GM12878 (cell line): Measurements from ENCODE around the gene SHOC2. TPM values are rescaled to one million over a fixed set of nuclear protein-coding genes. Genes with fewer than 3 reads are reported as not detected.

ENCODE experiments used
- ATAC-seq: fragments of 200-7000 bp; cut with Tn5 transposase; 3 replicates; pipeline ENCODE4 v1.9.1; 2020; ENCODE audit warnings: mild to moderate bottlenecking, moderate library complexity
- BruUV-seq: library from RNA; stranded (reverse); fragments of 400-500 nt; replicated peaks from 2 replicates; lab custom pipeline; 2021; lab: Mats Ljungman, UMichigan
- CTCF ChIA-PET: fragments of 300-600 bp; sonication (Branson Sonifier 250); formaldehyde crosslinking; extraction: SDS; loops from one replicate; lab custom pipeline; 2021; ENCODE audit warnings: inconsistent platforms; lab: Yijun Ruan, JAX
- POLR2A ChIA-PET: fragments of 350-600 bp; formaldehyde crosslinking; extraction: SDS; loops from one replicate; lab custom pipeline; 2021; ENCODE audit warnings: inconsistent platforms; lab: Charles Lee
- RAD21 ChIA-PET: fragments of 300-600 bp; sonication (Branson Sonifier 250); formaldehyde crosslinking; loops from one replicate; lab custom pipeline; 2023; ENCODE audit warnings: antibody characterized with exemption; ENCODE audit not compliant: unreplicated experiment; lab: Charles Lee
- SMC1A ChIA-PET: fragments of 300-600 bp; sonication (Branson Sonifier 250); formaldehyde crosslinking; loops from one replicate; lab custom pipeline; 2023; ENCODE audit not compliant: unreplicated experiment, uncharacterized antibody; lab: Charles Lee
- DNase-seq: peaks from one replicate; pipeline ENCODE4 v3.0.0-alpha.2; 2011; ENCODE audit warnings: low read depth, low spot score
- FAIRE-seq: peaks from 3 replicates; lab custom pipeline; 2011; peaks lifted over from hg19 to GRCh38; lab: Jason Lieb, UNC
- H2AFZ ChIP-seq: 2 replicates; pipeline ENCODE4 v1.6.0; 2011; ENCODE audit warnings: low read depth, low read length, control low read depth; ENCODE audit not compliant: control insufficient read depth
- H3K27ac ChIP-seq: 2 replicates; pipeline ENCODE4 v1.5.1; 2011; ENCODE audit warnings: control low read depth; ENCODE audit not compliant: control insufficient read depth, insufficient read depth
- H3K27me3 ChIP-seq, 2 experiments: replicated peaks in 1 of 2; 2 replicates each; pipeline versions ENCODE4 v1.6.0 to v1.6.1; 2011; ENCODE audit warnings: low read length in 1 of 2; ENCODE audit not compliant: control insufficient read depth in 2 of 2, insufficient read depth in 2 of 2
- H3K36me3 ChIP-seq, 2 experiments: 2 replicates each; pipeline ENCODE4 v1.5.1; 2011; ENCODE audit warnings: low read length in 1 of 2; ENCODE audit not compliant: control insufficient read depth in 2 of 2, insufficient read depth in 2 of 2
- H3K4me1 ChIP-seq: 2 replicates; pipeline ENCODE4 v1.6.1; 2011; ENCODE audit warnings: mild to moderate bottlenecking, low read length, moderate library complexity, mixed read lengths; ENCODE audit not compliant: control insufficient read depth, insufficient read depth
- H3K4me2 ChIP-seq: 2 replicates; pipeline ENCODE4 v1.6.0; 2011; ENCODE audit warnings: control low read depth; ENCODE audit not compliant: control insufficient read depth, insufficient read depth
- H3K4me3 ChIP-seq: fragments of 200-600 bp; sonication (generic); 2 replicates; pipeline ENCODE4 v1.5.1; 2016
- H3K79me2 ChIP-seq: 2 replicates; pipeline ENCODE4 v1.6.0; 2011; ENCODE audit warnings: low read length; ENCODE audit not compliant: control insufficient read depth, insufficient read depth
- H3K9ac ChIP-seq: 2 replicates; pipeline ENCODE4 v1.8.0; 2011; ENCODE audit warnings: low read length, control low read depth, mixed read lengths; ENCODE audit not compliant: control insufficient read depth, insufficient read depth
- H3K9me3 ChIP-seq: replicated peaks from 3 replicates; pipeline ENCODE4 v1.5.1; 2011; ENCODE audit warnings: mild to moderate bottlenecking, low read length; ENCODE audit not compliant: control insufficient read depth, insufficient read depth
- H4K20me1 ChIP-seq: 2 replicates; pipeline ENCODE4 v1.6.0; 2011; ENCODE audit not compliant: control insufficient read depth, insufficient read depth
- CREM ChIP-seq: IDR thresholded peaks from 2 replicates; pipeline ENCODE4 v1.6.1; 2014; ENCODE audit warnings: antibody characterized with exemption, low read depth
- JUNB ChIP-seq: IDR thresholded peaks from 2 replicates; pipeline ENCODE4 v1.6.1; 2016; ENCODE audit warnings: antibody characterized with exemption, mild to moderate bottlenecking
- LARP7 ChIP-seq: fragments of 450-650 bp; IDR thresholded peaks from 2 replicates; pipeline ENCODE4 v1.6.1; 2017; ENCODE audit warnings: mild to moderate bottlenecking
- NBN ChIP-seq: fragments of 450-650 bp; IDR thresholded peaks from 2 replicates; pipeline ENCODE4 v1.6.1; 2016
- NR2F1 ChIP-seq: fragments of 450-650 bp; conservative IDR thresholded peaks from 2 replicates; pipeline ENCODE4 v1.6.1; 2017; ENCODE audit warnings: mild to moderate bottlenecking
- TAF1 ChIP-seq: IDR thresholded peaks from 2 replicates; pipeline ENCODE4 v1.6.1; 2011; ENCODE audit warnings: mild to moderate bottlenecking, low read depth, low read length, borderline replicate concordance
- TCF7 ChIP-seq: IDR thresholded peaks from 2 replicates; pipeline ENCODE4 v1.6.1; 2014; ENCODE audit warnings: antibody characterized with exemption, borderline replicate concordance
- ZBTB40 ChIP-seq: fragments of 450-650 bp; IDR thresholded peaks from 2 replicates; pipeline ENCODE4 v1.6.1; 2016; ENCODE audit warnings: mild to moderate bottlenecking, moderate library complexity, borderline replicate concordance
- ZNF592 ChIP-seq: fragments of 450-650 bp; IDR thresholded peaks from 2 replicates; pipeline ENCODE4 v1.6.1; 2017; ENCODE audit warnings: mild to moderate bottlenecking, moderate library complexity
- ZNF687 ChIP-seq: fragments of 450-650 bp; IDR thresholded peaks from 2 replicates; pipeline ENCODE4 v1.6.1; 2017; ENCODE audit warnings: mild to moderate bottlenecking, moderate library complexity
- WGBS: methylation state at CpG from one replicate; pipeline ENCODE4 v1.1.6; 2016; ENCODE audit warnings: low lambda C conversion rate; ENCODE audit not compliant: insufficient replicate concordance, insufficient coverage; ENCODE audit errors: missing lambda C conversion rate; 5-methylcytosine and 5-hydroxymethylcytosine counted together
- in situ Hi-C: fragments of 300-500 bp; cut with MboI; formaldehyde crosslinking; loops from 9 replicates; pipeline ENCODE4 v1.14.3; 2018; ENCODE audit warnings: mixed read lengths
- intact Hi-C: fragments of 100-400 bp; cut with micrococcal nuclease; formaldehyde crosslinking; loops from one replicate; pipeline ENCODE4 v1.14.2; 2022; ENCODE audit not compliant: unreplicated experiment
- polyA plus RNA-seq, 11 experiments: library from polyadenylated mRNA; depleted of rRNA in 4 of 11; unstranded in 6 of 11; stranded (reverse) in 5 of 11; fragments of >200 nt; fragmentation: Nextera tagmentation in 4 of 11; fragmentation: Illumina TruSeq in 1 of 11; extraction: Ambion mirVana in 4 of 11; extraction: Trizol in 1 of 11; gene quantifications; 1 replicate in 1 of 11; 2 replicates in 10 of 11; pipeline versions ENCODE4 v1.2.1 to v1.2.3, GENCODE V29; 2011 to 2016; ENCODE audit warnings: inconsistent platforms in 2 of 11, missing spikeins in 2 of 11, low read depth in 1 of 11
- total RNA-seq, 4 experiments: library from RNA; depleted of rRNA in 3 of 4; stranded (reverse); fragments of >200 nt in 3 of 4; fragmentation: Illumina TruSeq in 1 of 4; extraction: Trizol in 1 of 4; gene quantifications; 2 replicates each; pipeline versions ENCODE4 v1.2.1 to v1.2.3, GENCODE V29; 2013 to 2021

The SHOC2 gene
- total and polyA plus RNA-seq, 10 of the 15 experiments (the other 5 are each of a cell fraction or from before 2014, with no cell fraction given): 24.8 to 65.3 (median 42.6) TPM

GRCh38 chr10:110871298-110872084, 47.9 kb upstream of the SHOC2 start, which contains the start of gene PDCD4:
Gene PDCD4, plus strand, starts transcription at chr10:110871928. Its CDS starts 4,100 bp downstream, at chr10:110876028.
- in situ Hi-C loops: no loop called here
- H3K4me1 ChIP-seq: peaks cover 48% of the 10 kb centered on the region
- under 1% methylated on average over 41 of the region's 47 CpGs for WGBS
- TF ChIP-seq CREM (no peak), TAF1 (peak; percentile 57; the same call in 1 of the 2 replicates), ZNF687 (no peak), JUNB (no peak), ZNF592 (no peak), ZBTB40 (no peak), NR2F1 (no peak), LARP7 (no peak), TCF7 (no peak), NBN (peak; percentile 57; the same call in 1 of the 2 replicates)

More at GRCh38 chr10:110871298-110872084, 47.9 kb upstream of the SHOC2 start, which contains the start of gene PDCD4:
- peak within 1 kb of the TSS; percentile 66 for H2AFZ ChIP-seq
- ChIA-PET SMC1A (interaction anchor here (0.7 to 3.2 kb wide), 17 partner anchors 9 to 125 kb away, joined by 3 to 29 read pairs (median 4); partner anchors contain the start of gene BBIP1), POLR2A (interaction anchor here (0.6 to 1.9 kb wide), 15 partner anchors 9 to 448 kb away, joined by 3 to 24 read pairs (median 4); partner anchors contain the start of gene SHOC2), CTCF (interaction anchor here (0.8 to 1.1 kb wide), 5 partner anchors 11 to 68 kb away, joined by 3 to 8 read pairs (median 5); no protein-coding TSS in a partner anchor), RAD21 (interaction anchor here (0.6 to 3.2 kb wide), 18 partner anchors 8 to 260 kb away, joined by 3 to 40 read pairs (median 6); partner anchors contain the start of genes BBIP1 and SHOC2)
- H4K20me1 ChIP-seq: no peaks in the 10 kb centered on the region
- intact Hi-C loops: loop anchor here (1.0 to 10.0 kb wide), 5 partner anchors 28 to 367 kb away; no protein-coding TSS in a partner anchor
- H3K9ac ChIP-seq: peak within 1 kb of the TSS; percentile 94
- peak; percentile 86 for DNase-seq
- H3K27me3 ChIP-seq: no peaks in the 10 kb centered on the region
- H3K9me3 ChIP-seq: no peaks in the 10 kb centered on the region
- H3K27ac ChIP-seq: peak within 1 kb of the TSS; percentile 99
- FAIRE-seq: peak; percentile 44
- peak; percentile 78 for ATAC-seq
- BruUV-seq: TSS peak; percentile 96
- H3K79me2 ChIP-seq: peaks cover 72% of the 10 kb centered on the region
- no peaks in the 10 kb centered on the region for H3K36me3 ChIP-seq
- H3K4me2 ChIP-seq: peak within 1 kb of the TSS; percentile 100
- H3K4me3 ChIP-seq: peak within 1 kb of the TSS; percentile 65
